Measurements from ENCODE around the gene ALCAM.
A peak's percentile ranks its signal among the peaks of the same experiment; 100 is the strongest.

ALCAM gene

GRCh38 chr3:105594219-105594618 lies 227.5 kb downstream of the ALCAM start:
- TF ChIP-seq MAX (IDR thresholded peaks at IDR 0.05) (no peak), CREB1 (IDR thresholded peaks at IDR 0.05; ENCODE audit: low read depth) (no peak), RAD21 (IDR thresholded peaks at IDR 0.05; ENCODE audit: low read depth) (no peak), ZBTB7A (IDR thresholded peaks at IDR 0.05; ENCODE audit: low read depth) (no peak), TEAD4 (IDR thresholded peaks at IDR 0.05) (no peak), YY1 (IDR thresholded peaks at IDR 0.05; ENCODE audit: low read depth) (no peak), FOXM1 (IDR thresholded peaks at IDR 0.05; ENCODE audit: borderline replicate concordance, low read depth) (no peak), TCF12 (IDR thresholded peaks at IDR 0.05; ENCODE audit: low read depth) (no peak), REST (IDR thresholded peaks at IDR 0.05; ENCODE audit: low read depth) (no peak), EGR1 (IDR thresholded peaks at IDR 0.05) (no peak), TAF1 (IDR thresholded peaks at IDR 0.05; ENCODE audit: low read depth) (no peak), CEBPB (IDR thresholded peaks at IDR 0.05) (no peak), USF1 (IDR thresholded peaks at IDR 0.05) (no peak), NFIC (IDR thresholded peaks at IDR 0.05) (no peak), EP300 (IDR thresholded peaks at IDR 0.05; ENCODE audit: borderline replicate concordance) (no peak)

- no peak for TF ChIP-seq CREB1 (IDR thresholded peaks at IDR 0.05; ENCODE audit: low read depth)
- peak; percentile 57; the same call in 1 of the 2 replicates for TF ChIP-seq EP300 (IDR thresholded peaks at IDR 0.05; ENCODE audit: borderline replicate concordance)
- no peak for TF ChIP-seq EGR1 (IDR thresholded peaks at IDR 0.05)
- peak; percentile 79 for TF ChIP-seq TCF12 (IDR thresholded peaks at IDR 0.05; ENCODE audit: low read depth)
- TF ChIP-seq TEAD4 (IDR thresholded peaks at IDR 0.05): peak; percentile 86
- 0 out of 2 replicates have a peak, but pooled peaks have one; percentile 24 for TF ChIP-seq NFIC (IDR thresholded peaks at IDR 0.05)
- no peak for TF ChIP-seq RAD21 (IDR thresholded peaks at IDR 0.05; ENCODE audit: low read depth)
- TF ChIP-seq USF1 (IDR thresholded peaks at IDR 0.05): no peak
- TF ChIP-seq CEBPB (IDR thresholded peaks at IDR 0.05): no peak
- no peak for TF ChIP-seq FOXM1 (IDR thresholded peaks at IDR 0.05; ENCODE audit: borderline replicate concordance, low read depth)
- no peak for TF ChIP-seq TAF1 (IDR thresholded peaks at IDR 0.05; ENCODE audit: low read depth)
- no peak for TF ChIP-seq ZBTB7A (IDR thresholded peaks at IDR 0.05; ENCODE audit: low read depth)
- no peak for TF ChIP-seq REST (IDR thresholded peaks at IDR 0.05; ENCODE audit: low read depth)
- 0 out of 2 replicates have a peak, but pooled peaks have one; percentile 26 for TF ChIP-seq MAX (IDR thresholded peaks at IDR 0.05)
- TF ChIP-seq YY1 (IDR thresholded peaks at IDR 0.05; ENCODE audit: low read depth): no peak
Observed at GRCh38 chr3:105598042-105598796, 231.5 kb downstream of the ALCAM start.

GRCh38 chr3:105599350-105599749 lies 232.6 kb downstream of the ALCAM start:
- no peak for TF ChIP-seq FOXM1 (IDR thresholded peaks at IDR 0.05; ENCODE audit: borderline replicate concordance, low read depth)
- TF ChIP-seq CEBPB (IDR thresholded peaks at IDR 0.05): no peak
- TF ChIP-seq RAD21 (IDR thresholded peaks at IDR 0.05; ENCODE audit: low read depth): no peak
- no peak for TF ChIP-seq TAF1 (IDR thresholded peaks at IDR 0.05; ENCODE audit: low read depth)
- TF ChIP-seq MAX (IDR thresholded peaks at IDR 0.05): no peak

- TF ChIP-seq CREB1 (IDR thresholded peaks at IDR 0.05; ENCODE audit: low read depth) (no peak), TEAD4 (IDR thresholded peaks at IDR 0.05) (no peak), USF1 (IDR thresholded peaks at IDR 0.05) (no peak), EGR1 (IDR thresholded peaks at IDR 0.05) (no peak), TCF12 (IDR thresholded peaks at IDR 0.05; ENCODE audit: low read depth) (no peak), MAX (IDR thresholded peaks at IDR 0.05) (no peak), REST (IDR thresholded peaks at IDR 0.05; ENCODE audit: low read depth) (no peak), EP300 (IDR thresholded peaks at IDR 0.05; ENCODE audit: borderline replicate concordance) (no peak), CEBPB (IDR thresholded peaks at IDR 0.05) (no peak), TAF1 (IDR thresholded peaks at IDR 0.05; ENCODE audit: low read depth) (no peak), NFIC (IDR thresholded peaks at IDR 0.05) (no peak), RAD21 (IDR thresholded peaks at IDR 0.05; ENCODE audit: low read depth) (no peak)
Observed at GRCh38 chr3:105606016-105606415, 239.3 kb downstream of the ALCAM start.

Measured in Ishikawa (cell line).